Osteocyte (in vitro differentiated cells): ENCODE measurements around the gene DOP1B. TPM values are rescaled to one million over a fixed set of nuclear protein-coding genes. Genes with fewer than 3 reads are reported as not detected.

Experiments
- DNase-seq: peaks from one replicate; pipeline ENCODE4 v3.0.0; 2021; ENCODE audit warnings: mixed read lengths; ENCODE audit not compliant: unreplicated experiment; ENCODE audit errors: extremely low spot score
- H3K27ac Mint-ChIP-seq: one replicate; pipeline ENCODE4 v1.8.0; 2021; ENCODE audit warnings: mild to moderate bottlenecking, mixed read lengths; ENCODE audit not compliant: unreplicated experiment
- H3K27me3 Mint-ChIP-seq: one replicate; pipeline ENCODE4 v1.8.0; 2021; ENCODE audit warnings: mixed read lengths; ENCODE audit not compliant: unreplicated experiment
- H3K36me3 Mint-ChIP-seq: one replicate; pipeline ENCODE4 v1.8.0; 2021; ENCODE audit warnings: mixed read lengths; ENCODE audit not compliant: unreplicated experiment
- H3K4me1 Mint-ChIP-seq: one replicate; pipeline ENCODE4 v1.8.0; 2021; ENCODE audit warnings: mixed read lengths; ENCODE audit not compliant: unreplicated experiment
- H3K4me3 Mint-ChIP-seq: one replicate; pipeline ENCODE4 v1.8.0; 2021; ENCODE audit warnings: mild to moderate bottlenecking, moderate library complexity, mixed read lengths; ENCODE audit not compliant: unreplicated experiment
- H3K9me3 Mint-ChIP-seq: one replicate; pipeline ENCODE4 v1.8.0; 2021; ENCODE audit warnings: mixed read lengths; ENCODE audit not compliant: unreplicated experiment
- CTCF ChIP-seq: fragments of 200-600 bp; sonication (generic); IDR thresholded peaks from 2 replicates; pipeline ENCODE4 v1.5.0; 2021; ENCODE audit warnings: antibody characterized with exemption, mild to moderate bottlenecking, moderate library complexity
- total RNA-seq: library from RNA; stranded (reverse); gene quantifications from 2 replicates; pipeline ENCODE4 v1.2.1, GENCODE V29; 2021

Gene DOP1B
- total RNA-seq, 1 donor from 2014 or later, result 14.3 TPM

GRCh38 chr21:36149788-36150711 is 6.6 kb upstream of the DOP1B start:
- DNase-seq, result no peak
- peak overlapping the region; percentile 78 for H3K27ac Mint-ChIP-seq

DNA sequence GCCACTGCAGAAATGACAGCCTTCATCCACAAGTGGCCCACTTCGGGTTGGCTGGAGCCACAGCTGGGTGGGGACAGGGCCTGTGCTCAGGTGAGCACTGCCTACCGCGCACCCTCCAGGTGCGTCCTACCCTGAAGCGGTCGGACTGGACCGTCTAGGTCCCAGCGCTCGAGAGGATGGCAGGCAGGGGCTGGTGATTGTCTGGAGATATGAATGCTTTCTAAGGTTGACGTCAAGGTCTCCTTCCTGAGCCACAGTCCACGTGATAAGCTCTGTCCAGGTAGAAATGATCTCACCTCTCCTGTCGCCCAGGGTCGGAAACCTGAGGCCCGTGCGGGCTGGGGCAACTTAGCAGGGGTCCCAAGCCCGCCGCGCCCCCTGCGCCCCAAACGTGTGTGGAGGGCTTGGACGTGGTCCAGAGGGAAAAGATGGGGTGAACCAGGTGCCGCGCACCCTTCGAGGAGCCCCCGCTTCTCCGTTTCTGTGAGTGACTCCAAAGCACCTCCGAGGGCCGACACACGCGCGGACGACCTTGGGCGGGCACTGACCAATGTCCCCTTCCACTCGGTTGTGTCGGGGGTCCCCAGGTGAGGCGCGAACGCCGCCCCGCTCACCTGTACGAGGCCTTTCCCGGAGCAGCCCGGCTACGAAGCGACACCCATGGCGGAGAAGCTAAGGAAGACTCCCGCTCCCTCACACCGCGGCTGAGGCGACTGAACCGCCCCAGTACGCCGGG is 853 bp upstream of the DOP1B start:
- Mint-ChIP-seq H3K36me3 (no peaks in the 10 kb centered on the region), H3K4me1 (peaks cover 13% of the 10 kb centered on the region), H3K27ac (no peak overlapping the region), H3K4me3 (peak overlapping the region; percentile 77), H3K27me3 (no peaks in the 10 kb centered on the region), H3K9me3 (no peaks in the 10 kb centered on the region)
- DNase-seq, result no peak
- no peak for TF ChIP-seq CTCF

More at GRCh38 chr21:36149788-36150711, 6.6 kb upstream of the DOP1B start:
- Mint-ChIP-seq H3K36me3 (peaks cover 2% of the 10 kb centered on the region), H3K4me3 (no peak overlapping the region), H3K9me3 (no peaks in the 10 kb centered on the region), H3K4me1 (peaks cover 6% of the 10 kb centered on the region), H3K27me3 (no peaks in the 10 kb centered on the region)
- no peak for TF ChIP-seq CTCF

GRCh38 chr21:36156339-36156814 is 247 bp upstream of the DOP1B start:
- DNase-seq, result peak; percentile 100
- no peak overlapping the region for H3K27ac Mint-ChIP-seq

DNA sequence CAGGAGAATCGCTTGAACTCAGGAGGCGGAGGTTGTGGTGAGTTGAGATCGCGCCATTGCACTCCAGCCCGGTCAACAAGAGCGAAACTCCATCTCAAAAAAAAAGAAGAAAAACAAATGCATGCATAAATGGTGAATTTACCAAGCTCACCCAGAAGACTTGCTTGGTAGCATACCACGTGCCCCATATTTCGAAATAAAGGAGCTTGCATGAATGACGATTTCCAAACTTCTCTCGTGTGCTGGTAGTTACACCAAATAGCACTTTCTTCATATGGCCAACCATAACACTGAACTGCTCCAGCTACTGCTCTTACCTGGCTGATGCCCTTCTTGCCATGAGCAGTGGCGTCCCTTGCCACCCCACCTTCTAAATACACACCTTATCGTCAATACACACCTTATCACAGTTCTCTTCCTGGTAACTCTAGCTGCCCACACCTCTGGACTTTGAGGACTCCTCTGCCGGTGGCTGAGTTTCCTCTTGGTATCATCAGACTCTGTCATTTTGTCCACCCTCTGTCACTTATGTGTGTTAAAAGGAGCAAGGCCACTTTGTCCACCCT is 2.8 kb downstream of the DOP1B start:
- Mint-ChIP-seq H3K9me3 (no peaks in the 10 kb centered on the region), H3K27me3 (no peaks in the 10 kb centered on the region), H3K36me3 (peaks cover under 1% of the 10 kb centered on the region), H3K27ac (no peak overlapping the region), H3K4me3 (no peak overlapping the region), H3K4me1 (peaks cover 19% of the 10 kb centered on the region)
- no peak for TF ChIP-seq CTCF
- no peak for DNase-seq

More at GRCh38 chr21:36156339-36156814, 247 bp upstream of the DOP1B start:
- H3K4me3 Mint-ChIP-seq, result peak overlapping the region; percentile 77
- H3K9me3 Mint-ChIP-seq, result no peaks in the 10 kb centered on the region
- H3K27me3 Mint-ChIP-seq, result no peaks in the 10 kb centered on the region
- H3K4me1 Mint-ChIP-seq, result peaks cover 13% of the 10 kb centered on the region
- H3K36me3 Mint-ChIP-seq, result no peaks in the 10 kb centered on the region
- TF ChIP-seq CTCF, result no peak

DNA sequence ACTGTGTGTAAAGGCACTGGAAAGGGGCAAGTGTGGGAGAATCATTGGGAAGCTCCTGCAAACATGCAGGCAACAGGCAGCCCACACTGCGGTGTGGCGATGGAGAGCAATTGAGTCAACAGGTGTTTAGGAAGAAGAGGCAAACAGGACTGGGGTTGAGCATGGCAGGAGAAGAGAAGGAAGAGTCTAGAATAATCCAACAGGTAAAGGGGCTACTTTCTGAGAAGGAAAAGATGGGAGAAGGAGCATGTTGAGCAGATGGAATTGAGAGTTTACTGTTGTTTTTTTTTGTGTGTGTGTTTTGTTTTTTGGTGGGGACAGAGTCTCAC is 4.2 kb downstream of the DOP1B start:
- no peaks in the 10 kb centered on the region for H3K9me3 Mint-ChIP-seq
- H3K27ac Mint-ChIP-seq, result no peak overlapping the region
- no peaks in the 10 kb centered on the region for H3K27me3 Mint-ChIP-seq
- H3K4me1 Mint-ChIP-seq, result peaks cover 19% of the 10 kb centered on the region
- no peak for TF ChIP-seq CTCF
- peaks cover 3% of the 10 kb centered on the region for H3K36me3 Mint-ChIP-seq
- no peak overlapping the region for H3K4me3 Mint-ChIP-seq
- no peak for DNase-seq
